Brain microvascular endothelial cell (primary cell): ENCODE data around the gene OSBPL10.

Source experiments
- DNase-seq: peaks from one replicate; pipeline ENCODE4 v3.0.0-alpha.2; 2020
- H3K27ac ChIP-seq: fragments of 250-450 bp; sonication (Bioruptor Pico); 2 replicates; pipeline ENCODE4 v1.5.1; 2020; ENCODE audit warnings: mild to moderate bottlenecking, moderate library complexity
- H3K27me3 ChIP-seq: fragments of 250-450 bp; sonication (Bioruptor Pico); replicated peaks from 2 replicates; pipeline ENCODE4 v1.5.1; 2020; ENCODE audit warnings: mild to moderate bottlenecking
- H3K36me3 ChIP-seq: fragments of 250-450 bp; sonication (Bioruptor Pico); replicated peaks from 2 replicates; pipeline ENCODE4 v1.5.1; 2020; ENCODE audit warnings: mild to moderate bottlenecking
- H3K4me3 ChIP-seq: 2 replicates; pipeline ENCODE4 v1.5.1; 2011; ENCODE audit warnings: low read depth, mild to moderate bottlenecking, control low read depth, low read length, moderate library complexity
- CTCF ChIP-seq: IDR thresholded peaks from 2 replicates; pipeline ENCODE4 v1.5.1; 2011; ENCODE audit warnings: low read depth, mild to moderate bottlenecking, moderate library complexity, low read length, control low read depth, inconsistent platforms; ENCODE audit errors: missing control alignments
- in situ Hi-C: cut with HindIII; loops from 2 replicates; pipeline ENCODE4 v1.10.0; 2017; ENCODE audit warnings: low sequenced_read_pairs, low pct_ligation_motif_present

The OSBPL10 gene

GRCh38 chr3:31624083-31624709, 356.9 kb downstream of the OSBPL10 start:
- TF ChIP-seq CTCF = no peak
- H3K36me3 ChIP-seq = peaks cover 3% of the 10 kb centered on the region

GRCh38 chr3:31622636-31623288, 358.3 kb downstream of the OSBPL10 start:
- no peak overlapping the region for H3K4me3 ChIP-seq
- no peak for TF ChIP-seq CTCF
- H3K36me3 ChIP-seq = peaks cover 3% of the 10 kb centered on the region
- in situ Hi-C loops = no loop called here
- H3K27me3 ChIP-seq = no peaks in the 10 kb centered on the region
- no peak overlapping the region for H3K27ac ChIP-seq
- DNase-seq = no peak

More at GRCh38 chr3:31624083-31624709, 356.9 kb downstream of the OSBPL10 start:
- Histone ChIP-seq H3K27me3 (no peaks in the 10 kb centered on the region), H3K4me3 (no peak overlapping the region), H3K27ac (no peak overlapping the region)
- in situ Hi-C loops = no loop called here
- no peak for DNase-seq

- no peak for TF ChIP-seq CTCF
- Histone ChIP-seq H3K4me3 (no peak overlapping the region), H3K36me3 (peaks cover 3% of the 10 kb centered on the region), H3K27ac (no peak overlapping the region), H3K27me3 (no peaks in the 10 kb centered on the region)
- no peak for DNase-seq
- in situ Hi-C loops = no loop called here
These were observed 359.7 kb downstream of the OSBPL10 start for GRCh38 chr3:31621314-31621713.

GRCh38 chr3:31620656-31621055, 360.4 kb downstream of the OSBPL10 start:
- Histone ChIP-seq H3K27me3 (no peaks in the 10 kb centered on the region), H3K4me3 (no peak overlapping the region), H3K36me3 (peaks cover 3% of the 10 kb centered on the region), H3K27ac (no peak overlapping the region)
- no peak for TF ChIP-seq CTCF
- in situ Hi-C loops = no loop called here
- DNase-seq = no peak

- in situ Hi-C loops = no loop called here
- TF ChIP-seq CTCF = no peak
These were observed 364.4 kb downstream of the OSBPL10 start for GRCh38 chr3:31616711-31617110.

More at GRCh38 chr3:31616711-31617110, 364.4 kb downstream of the OSBPL10 start:
- H3K27ac ChIP-seq = no peak overlapping the region
- DNase-seq = no peak
- no peaks in the 10 kb centered on the region for H3K27me3 ChIP-seq
- H3K36me3 ChIP-seq = peaks cover 3% of the 10 kb centered on the region
- H3K4me3 ChIP-seq = no peak overlapping the region
